Islet of Langerhans (tissue), 1 donor: ENCODE results near the gene COL4A1.

ENCODE experiments used
- FAIRE-seq: peaks from one replicate; lab custom pipeline; 2011; peaks lifted over from hg19 to GRCh38; lab: Jason Lieb, UNC

COL4A1 gene

GRCh38 chr13:110234532-110234931, 72.4 kb downstream of the COL4A1 start:
- no peak for FAIRE-seq

- no peak for FAIRE-seq
Observed at GRCh38 chr13:110233951-110234280, 73.0 kb downstream of the COL4A1 start.

- no peak for FAIRE-seq
Observed at GRCh38 chr13:110233181-110233950, 73.6 kb downstream of the COL4A1 start.

- no peak for FAIRE-seq
Observed at GRCh38 chr13:110232756-110233155, 74.2 kb downstream of the COL4A1 start.

GRCh38 chr13:110232142-110232541, 74.8 kb downstream of the COL4A1 start:
- no peak for FAIRE-seq

- FAIRE-seq = no peak
Observed at GRCh38 chr13:110231348-110232047, 75.5 kb downstream of the COL4A1 start.

- FAIRE-seq = no peak
Observed at GRCh38 chr13:110230661-110231347, 76.2 kb downstream of the COL4A1 start.

GRCh38 chr13:110229905-110230563, 76.9 kb downstream of the COL4A1 start:
- FAIRE-seq = no peak

GRCh38 chr13:110228936-110229904, 77.7 kb downstream of the COL4A1 start:
- FAIRE-seq = no peak

- FAIRE-seq = no peak
Observed at GRCh38 chr13:110227864-110228643, 78.9 kb downstream of the COL4A1 start.

GRCh38 chr13:110227416-110227815, 79.5 kb downstream of the COL4A1 start:
- no peak for FAIRE-seq

GRCh38 chr13:110225609-110226574, 81.1 kb downstream of the COL4A1 start:
- no peak for FAIRE-seq

- no peak for FAIRE-seq
Observed at GRCh38 chr13:110225003-110225402, 82.0 kb downstream of the COL4A1 start.

GRCh38 chr13:110224519-110224918, 82.4 kb downstream of the COL4A1 start:
- no peak for FAIRE-seq

GRCh38 chr13:110221406-110222117, 85.4 kb downstream of the COL4A1 start:
- no peak for FAIRE-seq

GRCh38 chr13:110220471-110220870, 86.5 kb downstream of the COL4A1 start:
- no peak for FAIRE-seq

GRCh38 chr13:110218581-110219201, 88.3 kb downstream of the COL4A1 start:
- no peak for FAIRE-seq

- peak; percentile 9 for FAIRE-seq
Observed at GRCh38 chr13:110217811-110218210, 89.1 kb downstream of the COL4A1 start.
